HFF-Myc (cell line): ENCODE data around the gene FHIT.

Experiments used
- DNase-seq: peaks from one replicate; pipeline ENCODE4 v3.0.0-alpha.2; 2011; ENCODE audit warnings: low read depth; ENCODE audit errors: extremely low read depth
- H3K4me3 ChIP-seq: replicated peaks from 2 replicates; pipeline ENCODE4 v1.5.1; 2011; ENCODE audit warnings: low read depth, mild to moderate bottlenecking, control low read depth, low read length
- CTCF ChIP-seq: IDR thresholded peaks from 2 replicates; pipeline ENCODE4 v1.5.1; 2012; ENCODE audit warnings: mild to moderate bottlenecking, low read depth, low read length, control low read depth; ENCODE audit errors: missing control alignments

FHIT gene

GRCh38 chr3:60414011-60414410 is 837.2 kb downstream of the FHIT start:
- no peak for TF ChIP-seq CTCF
- no peak for DNase-seq

GRCh38 chr3:60413551-60413950 is 837.7 kb downstream of the FHIT start:
- DNase-seq: no peak
- H3K4me3 ChIP-seq: no peak overlapping the region
- TF ChIP-seq CTCF: no peak

More at GRCh38 chr3:60414011-60414410, 837.2 kb downstream of the FHIT start:
- H3K4me3 ChIP-seq: no peak overlapping the region

GRCh38 chr3:60403866-60404265 is 847.4 kb downstream of the FHIT start:
- no peak for TF ChIP-seq CTCF
- no peak for DNase-seq
- H3K4me3 ChIP-seq: no peak overlapping the region

GRCh38 chr3:60402931-60403330 is 848.3 kb downstream of the FHIT start:
- TF ChIP-seq CTCF: no peak
- no peak for DNase-seq
- no peak overlapping the region for H3K4me3 ChIP-seq

DNA sequence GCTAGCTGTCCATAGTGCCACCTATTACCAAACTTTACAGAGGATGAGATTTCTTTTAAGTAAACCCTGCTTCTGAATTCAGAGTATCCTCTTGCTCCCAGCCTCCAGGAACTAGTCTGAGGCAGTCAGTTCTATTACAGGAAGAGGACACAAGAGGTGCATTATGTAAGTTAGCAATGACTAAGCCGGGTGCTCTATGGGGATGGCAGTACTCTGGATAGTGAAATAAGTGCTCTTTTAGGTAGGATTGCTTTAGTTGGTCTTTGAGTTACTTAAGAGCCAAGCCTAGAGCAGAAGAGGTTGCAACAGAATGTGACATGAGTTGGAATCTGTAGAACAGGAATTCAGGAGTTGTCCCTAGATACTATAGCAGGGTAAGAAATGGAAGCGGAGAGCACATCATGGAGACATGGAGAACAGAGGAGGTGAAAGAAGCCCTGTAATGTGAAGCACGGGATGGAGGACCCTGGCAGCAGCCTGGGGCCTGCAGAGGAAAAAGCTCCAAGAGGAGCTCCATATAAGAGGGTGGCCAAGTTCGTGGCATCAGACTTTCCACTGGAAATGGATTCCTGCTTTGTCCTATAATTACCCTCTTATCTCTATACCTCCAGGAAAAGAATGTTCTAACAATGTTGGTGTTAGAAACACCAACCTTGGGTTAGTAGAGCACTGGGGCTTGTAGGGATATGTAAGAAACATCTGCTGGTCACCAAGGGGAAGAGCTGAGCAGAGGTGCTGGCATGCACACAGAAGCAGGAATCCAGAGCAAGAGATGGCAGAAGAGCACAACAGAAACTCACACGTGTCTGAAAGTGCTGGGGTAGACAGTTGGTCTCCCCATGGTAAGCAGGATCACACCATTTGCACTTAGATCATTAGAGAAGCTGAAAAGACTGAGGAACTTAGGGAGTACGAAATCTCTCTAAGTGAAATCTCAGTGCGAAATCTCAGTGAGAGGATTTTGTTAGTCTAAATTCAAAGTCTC is 851.1 kb downstream of the FHIT start:
- no peak for DNase-seq
- no peak for TF ChIP-seq CTCF
- H3K4me3 ChIP-seq: no peak overlapping the region

GRCh38 chr3:60399292-60399691 is 852.0 kb downstream of the FHIT start:
- no peak for TF ChIP-seq CTCF
- no peak overlapping the region for H3K4me3 ChIP-seq
- DNase-seq: no peak
